PC-3 (cell line): Measurements from ENCODE around the gene TMEM131. TPM values are rescaled to one million over a fixed set of nuclear protein-coding genes. Genes with fewer than 3 reads are reported as not detected.

Experiments used
- ATAC-seq: fragments of 200-7000 bp; cut with Tn5 transposase; 2 replicates; pipeline ENCODE4 v1.9.1; 2020; ENCODE audit warnings: mild to moderate bottlenecking, moderate library complexity
- BruUV-seq: library from RNA; stranded (reverse); fragments of 400-500 nt; replicated peaks from 2 replicates; lab custom pipeline; 2021; lab: Mats Ljungman, UMichigan
- CTCF ChIA-PET: fragments of 300-600 bp; sonication (Branson Sonifier 250); formaldehyde crosslinking; loops from one replicate; lab custom pipeline; 2022; ENCODE audit warnings: antibody characterized with exemption; lab: Charles Lee
- POLR2A ChIA-PET: fragments of 300-600 bp; sonication (Branson Sonifier 250); formaldehyde crosslinking; loops from one replicate; lab custom pipeline; 2022; ENCODE audit warnings: antibody characterized with exemption; ENCODE audit not compliant: unreplicated experiment; lab: Charles Lee
- DNase-seq: peaks from one replicate; pipeline ENCODE4 v3.0.0-alpha.2; 2015
- H2AFZ ChIP-seq: fragments of 300-600 bp; sonication (generic); 2 replicates; pipeline ENCODE4 v1.6.0; 2016; ENCODE audit warnings: antibody characterized with exemption, low read length
- H3F3A ChIP-seq: fragments of 300-600 bp; sonication (generic); one replicate; pipeline ENCODE4 v1.6.0; 2017; ENCODE audit warnings: antibody characterized with exemption, low read length, control low read depth, mild to moderate bottlenecking; ENCODE audit not compliant: unreplicated experiment
- H3K27ac ChIP-seq: fragments of 300-600 bp; sonication (generic); 2 replicates; pipeline ENCODE4 v1.5.1; 2016; ENCODE audit warnings: mild to moderate bottlenecking, low read length
- H3K27me3 ChIP-seq: fragments of 300-600 bp; sonication (generic); 2 replicates; pipeline ENCODE4 v1.6.1; 2016; ENCODE audit warnings: low read length, mixed read lengths
- H3K36me3 ChIP-seq: fragments of 300-600 bp; sonication (generic); 2 replicates; pipeline ENCODE4 v1.6.1; 2016; ENCODE audit warnings: low read depth, mixed run types, low read length, mixed read lengths
- H3K4me1 ChIP-seq: fragments of 300-600 bp; sonication (generic); 2 replicates; pipeline ENCODE4 v1.5.1; 2016; ENCODE audit warnings: low read length; ENCODE audit not compliant: insufficient read depth
- H3K4me2 ChIP-seq: fragments of 300-600 bp; sonication (generic); 2 replicates; pipeline ENCODE4 v1.6.0; 2016; ENCODE audit warnings: low read length
- H3K4me3 ChIP-seq: fragments of 300-600 bp; sonication (generic); 2 replicates; pipeline ENCODE4 v1.5.1; 2016; ENCODE audit warnings: mild to moderate bottlenecking, low read length, mixed read lengths
- H3K79me2 ChIP-seq: fragments of 300-600 bp; sonication (generic); 2 replicates; pipeline ENCODE4 v1.6.1; 2017; ENCODE audit warnings: low read length, mixed read lengths
- H3K9ac ChIP-seq: fragments of 300-600 bp; sonication (generic); 2 replicates; pipeline ENCODE4 v1.6.0; 2016; ENCODE audit warnings: mild to moderate bottlenecking, low read length
- H3K9me2 ChIP-seq: fragments of 300-600 bp; sonication (generic); replicated peaks from 2 replicates; pipeline ENCODE4 v1.6.1; 2016; ENCODE audit warnings: mixed run types, low read length, mixed read lengths
- H3K9me3 ChIP-seq: fragments of 300-600 bp; sonication (generic); 2 replicates; pipeline ENCODE4 v1.6.1; 2016; ENCODE audit warnings: low read length, mixed read lengths
- H4K20me1 ChIP-seq: fragments of 300-600 bp; sonication (generic); 2 replicates; pipeline ENCODE4 v1.6.1; 2016; ENCODE audit warnings: low read length, mixed read lengths
- EZH2 ChIP-seq: fragments of 300-600 bp; sonication (generic); IDR thresholded peaks from one replicate; pipeline ENCODE4 v1.6.1; 2017; ENCODE audit warnings: antibody characterized with exemption, mild to moderate bottlenecking, low read length; ENCODE audit not compliant: unreplicated experiment
- EZH2phosphoT487 ChIP-seq: fragments of 300-600 bp; sonication (generic); IDR thresholded peaks from 2 replicates; pipeline ENCODE4 v1.6.1; 2018; ENCODE audit warnings: mild to moderate bottlenecking, antibody characterized with exemption, low read length, borderline replicate concordance
- intact Hi-C: fragments of 100-400 bp; cut with micrococcal nuclease; formaldehyde crosslinking; loops from 2 replicates; pipeline ENCODE4 v1.9.0; 2023
- total RNA-seq: library from RNA; depleted of rRNA; stranded (reverse); fragments of >200 nt; gene quantifications from 2 replicates; pipeline ENCODE4 v1.2.3, GENCODE V29; 2014
- TF ChIP-seq, protein P1 (sequence below): fragments of 300-600 bp; sonication (generic); conservative IDR thresholded peaks from 2 replicates; pipeline ENCODE4 v1.5.1; 2017; ENCODE audit warnings: antibody characterized with exemption, low read depth, mild to moderate bottlenecking, low read length

TMEM131 gene
- total RNA-seq, 1 experiment from 2014 or later: 21.1 TPM

DNA sequence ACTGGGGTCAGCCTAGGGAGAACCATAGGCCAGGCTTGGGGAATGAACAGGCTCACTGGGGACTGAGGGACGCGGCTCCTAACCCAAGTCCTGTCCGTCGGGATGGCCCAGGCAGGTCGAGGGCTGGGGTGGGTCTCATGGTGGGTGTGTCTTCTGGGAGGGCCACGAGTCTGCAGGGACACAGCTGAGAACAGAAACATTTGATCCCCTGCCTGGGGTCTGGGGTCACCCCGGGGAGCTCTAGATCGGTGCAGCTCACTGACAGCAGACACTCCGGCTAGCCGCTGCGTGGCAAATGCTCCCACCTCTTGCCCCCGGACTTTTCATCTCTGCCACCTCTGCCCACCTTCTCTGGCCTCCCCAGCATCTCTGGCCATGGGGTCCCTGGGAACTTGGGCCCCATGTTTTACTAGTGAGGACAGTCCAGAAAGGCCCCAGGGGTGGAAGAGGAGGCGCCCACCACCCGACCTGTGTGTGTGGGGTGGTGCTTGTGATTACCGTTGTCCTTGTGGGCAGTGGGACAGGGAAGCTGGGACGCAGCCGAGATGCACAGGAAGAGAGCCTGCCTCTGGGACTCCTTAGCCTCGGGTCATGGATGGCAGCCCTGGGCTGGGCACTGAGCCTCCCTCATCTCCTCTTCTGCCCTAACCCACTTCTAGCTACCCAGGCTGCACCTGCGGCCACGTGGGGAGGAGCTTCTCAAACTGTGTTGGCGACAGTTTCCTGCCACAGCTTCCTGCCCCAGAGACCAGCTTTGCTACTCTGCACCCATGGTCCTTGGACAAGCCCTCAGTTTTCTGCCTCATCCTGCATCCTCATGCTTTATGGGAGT is 277.5 kb downstream of the TMEM131 start:
- ATAC-seq: no peak
- H3K4me2 ChIP-seq: no peak overlapping the region
- POLR2A ChIA-PET: no interaction called here
- H3K4me3 ChIP-seq: no peak overlapping the region
- H2AFZ ChIP-seq: no peak overlapping the region
- H3K9ac ChIP-seq: no peak overlapping the region
- TF ChIP-seq EZH2phosphoT487: no peak
- TF ChIP-seq EZH2: no peak
- TF ChIP-seq, protein P1, sequence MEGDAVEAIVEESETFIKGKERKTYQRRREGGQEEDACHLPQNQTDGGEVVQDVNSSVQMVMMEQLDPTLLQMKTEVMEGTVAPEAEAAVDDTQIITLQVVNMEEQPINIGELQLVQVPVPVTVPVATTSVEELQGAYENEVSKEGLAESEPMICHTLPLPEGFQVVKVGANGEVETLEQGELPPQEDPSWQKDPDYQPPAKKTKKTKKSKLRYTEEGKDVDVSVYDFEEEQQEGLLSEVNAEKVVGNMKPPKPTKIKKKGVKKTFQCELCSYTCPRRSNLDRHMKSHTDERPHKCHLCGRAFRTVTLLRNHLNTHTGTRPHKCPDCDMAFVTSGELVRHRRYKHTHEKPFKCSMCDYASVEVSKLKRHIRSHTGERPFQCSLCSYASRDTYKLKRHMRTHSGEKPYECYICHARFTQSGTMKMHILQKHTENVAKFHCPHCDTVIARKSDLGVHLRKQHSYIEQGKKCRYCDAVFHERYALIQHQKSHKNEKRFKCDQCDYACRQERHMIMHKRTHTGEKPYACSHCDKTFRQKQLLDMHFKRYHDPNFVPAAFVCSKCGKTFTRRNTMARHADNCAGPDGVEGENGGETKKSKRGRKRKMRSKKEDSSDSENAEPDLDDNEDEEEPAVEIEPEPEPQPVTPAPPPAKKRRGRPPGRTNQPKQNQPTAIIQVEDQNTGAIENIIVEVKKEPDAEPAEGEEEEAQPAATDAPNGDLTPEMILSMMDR: no peak
- H4K20me1 ChIP-seq: no peaks in the 10 kb centered on the region
- H3K79me2 ChIP-seq: no peaks in the 10 kb centered on the region
- intact Hi-C loops: no loop called here
- no peak overlapping the region for H3K27ac ChIP-seq
- no peaks in the 10 kb centered on the region for H3K4me1 ChIP-seq
- H3K36me3 ChIP-seq: no peaks in the 10 kb centered on the region
- no TSS peak for BruUV-seq
- H3K9me2 ChIP-seq: no peaks in the 10 kb centered on the region
- no peaks in the 10 kb centered on the region for H3K9me3 ChIP-seq
- CTCF ChIA-PET: no interaction called here
- H3K27me3 ChIP-seq: no peaks in the 10 kb centered on the region
- DNase-seq: no peak
- no peaks in the 10 kb centered on the region for H3F3A ChIP-seq

DNA sequence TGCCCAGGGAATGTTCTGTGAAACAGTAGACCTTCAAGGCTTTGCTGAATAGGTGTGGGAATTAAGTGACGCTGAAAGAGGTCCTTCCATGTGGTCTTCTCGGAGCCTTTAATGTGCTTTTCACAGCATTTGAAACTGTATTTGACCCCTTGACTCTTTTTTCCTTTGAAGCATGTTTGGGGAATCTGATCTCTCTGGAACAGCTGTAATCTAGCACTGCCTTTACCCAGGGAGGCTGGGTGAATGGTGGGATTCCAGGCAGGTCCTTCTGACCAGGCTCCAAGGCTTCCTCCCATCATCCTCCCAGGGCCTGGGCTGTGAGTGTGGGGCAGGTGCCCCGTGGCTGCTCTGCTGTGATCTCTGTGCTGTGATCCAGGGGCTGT is 278.1 kb downstream of the TMEM131 start:
- H3K9me2 ChIP-seq: no peaks in the 10 kb centered on the region
- CTCF ChIA-PET: no interaction called here
- H3K4me3 ChIP-seq: no peak overlapping the region
- H3K9ac ChIP-seq: no peak overlapping the region
- no peaks in the 10 kb centered on the region for H3K79me2 ChIP-seq
- DNase-seq: no peak
- TF ChIP-seq, protein P1: no peak
- no peak for TF ChIP-seq EZH2phosphoT487
- TF ChIP-seq EZH2: no peak
- H3K36me3 ChIP-seq: no peaks in the 10 kb centered on the region
- BruUV-seq: no TSS peak
- H3K4me1 ChIP-seq: no peaks in the 10 kb centered on the region
- intact Hi-C loops: no loop called here
- no peak for ATAC-seq
- no peaks in the 10 kb centered on the region for H4K20me1 ChIP-seq
- H3F3A ChIP-seq: no peaks in the 10 kb centered on the region
- no peak overlapping the region for H3K4me2 ChIP-seq
- no peaks in the 10 kb centered on the region for H3K9me3 ChIP-seq
- no peak overlapping the region for H2AFZ ChIP-seq
- POLR2A ChIA-PET: no interaction called here
- no peak overlapping the region for H3K27ac ChIP-seq
- no peaks in the 10 kb centered on the region for H3K27me3 ChIP-seq
